Measurements from ENCODE around the gene PTPRO. TPM values are rescaled to one million over a fixed set of nuclear protein-coding genes. Genes with fewer than 3 reads are reported as not detected.

The PTPRO gene
- total RNA-seq, 1 experiment from 2014 or later = 0.52 TPM

GRCh38 chr12:15346488-15346887 lies 24.2 kb downstream of the PTPRO start:
- DNase-seq = no peak
- no peak overlapping the region for H4K5ac ChIP-seq (ENCODE audit: insufficient read length, low read depth, low read length)
- H2BK120ac ChIP-seq (ENCODE audit: low read depth, low read length, poor library complexity, severe bottlenecking) = no peak overlapping the region
- no peak overlapping the region for H3K56ac ChIP-seq (ENCODE audit: insufficient read length, low read depth, low read length)
- no peaks in the 10 kb centered on the region for H3K79me1 ChIP-seq (ENCODE audit: insufficient read depth, low read depth, low read length, poor library complexity, severe bottlenecking)
- H3K23me2 ChIP-seq (ENCODE audit: insufficient read length, low read depth, low read length, poor library complexity, severe bottlenecking) = no peaks in the 10 kb centered on the region
- Mint-ChIP-seq H3K4me1 (no peaks in the 10 kb centered on the region), H3K27me3 (ENCODE audit: low read depth) (no peaks in the 10 kb centered on the region; the same call in 1 of the 2 replicates), H3K36me3 (ENCODE audit: insufficient read depth in 1 of 3, low read depth in 3 of 3) (no peaks in the 10 kb centered on the region), H3K9me3 (no peaks in the 10 kb centered on the region), H3K4me3 (no peak overlapping the region), H3K27ac (no peak overlapping the region)
- H2AK5ac ChIP-seq (ENCODE audit: insufficient read length, low read length) = no peak overlapping the region
- H3K79me2 ChIP-seq (ENCODE audit: insufficient read depth, low read length) = no peaks in the 10 kb centered on the region
- no peak overlapping the region for H4K91ac ChIP-seq (ENCODE audit: insufficient read length, low read depth, low read length)
- H3K14ac ChIP-seq (ENCODE audit: insufficient read depth, low read length) = no peak overlapping the region
- H3K23ac ChIP-seq (ENCODE audit: insufficient read length, low read depth, low read length) = no peak overlapping the region
- H4K8ac ChIP-seq (replicated peaks; ENCODE audit: insufficient read length, low read depth, low read length) = no peak overlapping the region
- TF ChIP-seq CTCF (conservative IDR thresholded peaks at IDR 0.05) = no peak
- H3K4ac ChIP-seq (ENCODE audit: low read depth, low read length) = no peak overlapping the region
- H2AFZ ChIP-seq (ENCODE audit: low read length) = no peak overlapping the region
- no peak overlapping the region for H2BK20ac ChIP-seq (ENCODE audit: low read depth, low read length, poor library complexity, severe bottlenecking)
- H4K20me1 ChIP-seq (ENCODE audit: control insufficient read depth, insufficient read depth, insufficient read length) = no peaks in the 10 kb centered on the region
- H2BK12ac ChIP-seq (ENCODE audit: insufficient read length, low read depth, low read length) = no peak overlapping the region
- WGBS (ENCODE audit: extremely low coverage, insufficient read length, low lambda C conversion rate) = 100% methylated on average over 2 of the region's 3 CpGs
- no peaks in the 10 kb centered on the region for H3K27me3 ChIP-seq (ENCODE audit: insufficient read depth, low read length)
- no peak overlapping the region for H3K27ac ChIP-seq (ENCODE audit: insufficient read length, low read depth, low read length)
- no peaks in the 10 kb centered on the region for H3K9me3 ChIP-seq (ENCODE audit: control insufficient read depth, low read depth, low read length)
- no peak overlapping the region for H3K9ac ChIP-seq (ENCODE audit: extremely low read depth, insufficient read length, low read length)
- H3K4me1 ChIP-seq (ENCODE audit: insufficient read depth, low read length) = no peaks in the 10 kb centered on the region
- H2BK5ac ChIP-seq (ENCODE audit: insufficient read length, low read length) = no peak overlapping the region
- H2BK15ac ChIP-seq (ENCODE audit: low read depth, low read length) = no peak overlapping the region
- H3T11ph ChIP-seq (ENCODE audit: low read length) = no peak overlapping the region
- H3K4me2 ChIP-seq (ENCODE audit: insufficient read depth, insufficient read length, low read length) = no peak overlapping the region
- no peak overlapping the region for H3K18ac ChIP-seq (ENCODE audit: insufficient read length, low read depth, low read length)

All from H9 (cell line).